Left colon (tissue), 2 donors: ENCODE measurements around the gene RRP9. TPM values are rescaled to one million over a fixed set of nuclear protein-coding genes. Genes with fewer than 3 reads are reported as not detected.

ENCODE experiments used
- ATAC-seq: fragments of 200-7000 bp; cut with Tn5 transposase; one replicate; pipeline ENCODE4 v1.9.1; 2020; ENCODE audit warnings: mild to moderate bottlenecking, moderate library complexity
- DNase-seq, 2 donors: peaks; one replicate each; pipeline ENCODE4 v3.0.0-alpha.2; 2020
- intact Hi-C, 2 donors: fragments of 100-400 bp; cut with DNase I in 1 of 2; cut with micrococcal nuclease in 1 of 2; formaldehyde crosslinking; loops; one replicate each; pipeline versions ENCODE4 v1.11.2 to v1.14.0; 2022; cut with DNase I, micrococcal nuclease
- total RNA-seq, 2 donors: library from RNA; stranded (reverse); fragmentation: NEBNext Ultra II Directional; extraction: Animal tissue kit (Norgen Biotek cat#: 25700); gene quantifications; one replicate each; pipeline ENCODE4 v1.2.1, GENCODE V29; 2021
- donor health status: DM: no; HTN: no; CAD: no.
- donor health status: DM: yes; HTN: yes; CAD: no.

The RRP9 gene
- total RNA-seq, 2 donors from 2014 or later = 11.0 to 16.1 TPM

- intact Hi-C loops = no loop called here
- no peak for ATAC-seq
- no peak for DNase-seq
These were observed 3.5 kb upstream of the RRP9 start for GRCh38 chr3:51945031-51945840.

GRCh38 chr3:51944451-51945021 lies 2.8 kb upstream of the RRP9 start:
- DNase-seq (no peak), ATAC-seq (no peak)
- intact Hi-C loops = no loop called here

GRCh38 chr3:51943451-51944391 lies 2.0 kb upstream of the RRP9 start:
- no peak for ATAC-seq
- DNase-seq = no peak
- intact Hi-C loops = no loop called here

- ATAC-seq (peak; percentile 58), DNase-seq (peak; percentile 71 to 80)
- intact Hi-C loops = no loop called here
These were observed 1.1 kb upstream of the RRP9 start for GRCh38 chr3:51942603-51943450.

- DNase-seq = no peak
- no peak for ATAC-seq
- intact Hi-C loops = no loop called here
These were observed 274 bp downstream of the RRP9 start for GRCh38 chr3:51941463-51941797.

GRCh38 chr3:51940648-51941462 lies 849 bp downstream of the RRP9 start:
- ATAC-seq = no peak
- no peak for DNase-seq
- intact Hi-C loops = no loop called here

GRCh38 chr3:51938780-51939425 lies 2.8 kb downstream of the RRP9 start:
- ATAC-seq (no peak), DNase-seq (no peak)
- intact Hi-C loops = no loop called here

GRCh38 chr3:51937611-51938450 lies 3.9 kb downstream of the RRP9 start:
- intact Hi-C loops = no loop called here
- no peak for DNase-seq
- no peak for ATAC-seq

- intact Hi-C loops = no loop called here
- DNase-seq (no peak), ATAC-seq (no peak)
These were observed 4.7 kb downstream of the RRP9 start for GRCh38 chr3:51937014-51937413.

- intact Hi-C loops = no loop called here
- no peak for DNase-seq
- no peak for ATAC-seq
These were observed 5.6 kb downstream of the RRP9 start for GRCh38 chr3:51935886-51936755.

GRCh38 chr3:51934991-51935885 lies 6.5 kb downstream of the RRP9 start:
- no peak for DNase-seq

GRCh38 chr3:51934139-51934850 lies 7.4 kb downstream of the RRP9 start:
- intact Hi-C loops = no loop called here
- no peak for DNase-seq

More at GRCh38 chr3:51934991-51935885, 6.5 kb downstream of the RRP9 start:
- intact Hi-C loops = no loop called here
- ATAC-seq = no peak

GRCh38 chr3:51933471-51934138 lies 8.1 kb downstream of the RRP9 start:
- ATAC-seq (no peak), DNase-seq (no peak)
- intact Hi-C loops = no loop called here

More at GRCh38 chr3:51934139-51934850, 7.4 kb downstream of the RRP9 start:
- ATAC-seq = no peak
